NCI-H1048 (cell line): Measurements from ENCODE around the gene FARSB.
"Not testable (repeated sequence)": the region's sequence is repeated elsewhere in the genome, so short reads cannot be mapped to it uniquely, and the experiment has no call there.

Source experiments
- DNase-seq: peaks from one replicate; lab custom pipeline; 2025; lab: John Stamatoyannopoulos, UW

The FARSB gene

DNA sequence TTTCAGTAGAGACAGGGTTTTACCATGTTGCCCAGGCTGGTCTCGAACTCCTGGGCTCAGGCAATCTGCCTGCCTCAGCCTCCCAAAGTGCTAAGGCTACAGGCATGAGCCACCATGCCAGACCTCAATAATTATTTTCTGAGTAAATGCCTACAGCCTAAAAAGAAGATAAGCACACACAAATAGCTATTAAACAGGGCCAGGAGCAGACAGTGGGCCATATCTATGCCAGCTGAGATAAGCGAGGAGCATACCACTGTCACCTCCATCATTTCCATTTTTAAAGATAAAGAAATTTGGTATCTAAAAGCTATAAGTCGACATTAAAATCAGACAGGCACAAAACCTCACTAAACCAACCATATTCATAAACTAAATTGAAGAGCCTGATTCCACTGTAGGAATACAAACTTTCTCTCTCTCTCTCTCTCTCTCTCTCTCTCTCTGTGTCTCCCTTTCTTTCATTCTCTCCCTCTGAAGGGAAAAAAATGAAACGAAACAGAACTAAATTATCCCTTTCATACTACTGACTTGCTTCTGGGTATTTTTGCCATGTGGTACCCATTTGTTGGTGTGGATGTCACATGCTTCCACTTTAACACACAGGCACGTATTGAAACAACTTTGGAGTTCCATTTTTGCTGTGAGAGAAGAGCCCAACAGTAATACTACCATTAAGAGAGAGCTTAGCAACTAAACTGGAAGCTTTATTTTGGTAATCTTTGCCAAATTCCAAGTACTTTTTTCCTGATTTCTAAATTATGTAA lies 51.0 kb downstream of the FARSB start:
- no peak for DNase-seq

DNA sequence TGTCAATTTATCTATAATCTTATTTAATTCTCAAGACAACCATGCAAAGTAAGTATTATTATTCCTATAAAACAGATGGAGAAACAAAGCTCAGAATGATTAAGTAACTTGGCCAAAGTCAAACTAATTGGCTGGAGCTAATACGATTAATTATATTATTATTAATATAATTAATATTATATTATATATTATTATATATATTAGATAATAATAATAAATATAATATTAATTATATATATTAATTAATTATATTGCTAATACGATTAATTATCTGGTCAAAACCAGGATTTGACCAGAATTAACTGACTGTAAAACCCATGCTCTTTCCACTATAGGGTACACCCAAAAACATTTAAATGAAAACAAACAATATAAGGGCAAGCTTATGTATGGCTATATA lies 52.4 kb downstream of the FARSB start:
- no peak for DNase-seq

DNA sequence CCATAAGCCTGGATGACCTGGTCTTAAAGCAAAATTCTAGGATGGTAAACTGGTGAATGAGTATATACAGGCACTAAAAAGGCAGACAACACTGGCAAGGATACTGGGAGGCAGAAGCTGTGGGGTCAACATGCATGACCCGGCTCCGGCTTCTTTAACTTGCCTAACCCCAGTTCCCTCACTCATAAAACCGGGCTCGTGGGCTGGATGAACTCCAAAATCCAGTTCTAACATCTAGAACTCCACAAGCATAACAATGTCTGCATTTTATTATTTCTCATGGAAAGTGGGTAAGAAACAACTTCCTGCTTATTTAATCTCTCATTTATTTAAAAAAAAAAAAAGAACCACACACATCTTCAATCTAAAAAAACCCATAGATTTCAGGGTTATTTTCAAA lies 57.3 kb downstream of the FARSB start:
- DNase-seq, result no peak

DNA sequence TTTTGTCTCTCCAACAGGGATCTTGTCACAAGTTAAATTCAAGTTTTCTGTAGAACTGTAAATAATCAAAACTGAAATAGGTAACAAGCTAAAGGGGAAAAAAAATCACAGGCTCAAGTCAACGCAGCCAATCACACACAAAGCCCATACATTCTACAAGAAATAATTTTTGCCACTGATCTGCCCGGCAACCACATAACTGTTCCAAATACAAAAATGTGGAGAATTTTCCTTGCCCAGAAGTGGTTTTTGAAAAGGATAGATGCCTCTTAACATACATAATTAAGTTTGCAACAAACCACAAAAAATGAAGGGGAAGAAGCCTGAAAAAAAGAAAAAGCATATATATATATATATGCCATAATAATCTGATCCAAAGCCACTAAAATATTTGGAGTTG lies 60.3 kb downstream of the FARSB start:
- no peak for DNase-seq

DNA sequence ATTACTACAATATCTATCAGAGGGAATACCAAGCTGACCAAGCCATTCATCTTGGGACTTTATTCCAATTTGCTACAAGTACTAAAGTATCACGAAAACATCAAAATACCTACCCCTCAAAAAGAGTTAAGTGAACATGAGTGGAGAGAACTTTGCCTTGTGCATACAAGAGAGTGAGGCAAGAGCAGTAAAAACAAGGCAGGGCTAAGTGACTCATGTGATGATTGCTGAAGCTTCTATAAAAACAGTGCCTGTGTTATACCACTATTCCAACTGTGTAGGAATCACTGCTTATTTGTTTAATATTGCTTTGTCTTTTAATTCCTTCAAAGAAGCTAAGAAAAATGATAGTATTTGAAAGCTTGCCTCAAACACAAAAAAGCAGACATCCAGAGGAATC lies 61.2 kb downstream of the FARSB start:
- DNase-seq, result no peak

DNA sequence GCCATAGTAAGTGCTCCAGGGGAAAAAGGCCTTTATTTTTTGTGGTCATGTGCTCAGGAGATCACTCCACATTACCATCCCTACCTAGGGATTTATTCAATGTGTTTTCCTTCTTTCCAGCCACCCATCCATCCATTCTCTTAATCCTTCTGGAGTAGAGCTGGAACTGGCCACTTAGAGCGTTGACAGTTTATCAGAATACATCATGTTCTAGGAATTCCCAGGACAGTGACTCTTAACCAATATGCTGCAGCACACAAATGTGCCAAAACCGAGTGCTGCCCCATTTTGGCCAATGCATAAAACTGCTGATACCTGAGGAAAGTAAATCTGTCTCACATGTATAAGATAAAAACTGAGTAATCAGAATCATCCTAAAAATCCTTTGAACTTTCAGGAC lies 63.7 kb downstream of the FARSB start:
- DNase-seq, result no peak

DNA sequence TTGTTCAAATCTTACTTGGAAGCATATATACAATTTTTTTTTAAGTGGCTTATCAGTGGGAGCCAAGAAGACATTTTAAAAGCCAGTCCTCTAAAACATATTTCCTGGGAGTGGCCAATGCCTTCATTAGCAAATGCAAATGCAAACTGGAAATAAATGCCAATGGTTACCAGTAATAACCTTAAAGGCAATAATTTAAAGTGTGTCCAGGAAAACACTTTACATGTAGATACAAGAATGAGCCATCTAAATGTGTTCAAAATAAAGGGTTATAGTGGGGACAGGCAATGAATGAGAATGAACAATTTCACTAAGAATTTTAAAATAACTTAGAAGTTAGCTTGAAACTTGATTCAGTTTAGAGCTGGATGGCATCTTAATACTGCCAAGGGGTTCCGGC lies 64.2 kb downstream of the FARSB start:
- no peak for DNase-seq

DNA sequence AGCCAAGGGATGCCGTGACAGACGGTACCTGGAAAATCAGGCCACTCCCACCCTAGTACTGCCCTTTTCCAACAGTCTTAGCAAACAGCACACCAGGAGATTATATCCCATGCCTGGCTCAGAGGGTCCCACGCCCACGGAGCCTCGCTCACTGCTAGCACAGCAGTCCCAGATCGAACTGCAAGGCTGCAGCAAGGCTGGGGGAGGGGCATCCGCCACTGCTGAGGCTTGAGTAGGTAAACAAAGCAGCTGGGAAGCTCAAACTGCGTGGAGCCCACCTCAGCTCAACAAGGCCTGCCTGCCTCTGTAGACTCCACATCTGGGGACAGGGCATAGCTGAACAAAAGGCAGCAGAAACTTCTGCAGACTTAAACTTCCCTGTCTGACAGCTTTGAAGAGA lies 71.3 kb downstream of the FARSB start:
- not testable (repeated sequence) for DNase-seq

DNA sequence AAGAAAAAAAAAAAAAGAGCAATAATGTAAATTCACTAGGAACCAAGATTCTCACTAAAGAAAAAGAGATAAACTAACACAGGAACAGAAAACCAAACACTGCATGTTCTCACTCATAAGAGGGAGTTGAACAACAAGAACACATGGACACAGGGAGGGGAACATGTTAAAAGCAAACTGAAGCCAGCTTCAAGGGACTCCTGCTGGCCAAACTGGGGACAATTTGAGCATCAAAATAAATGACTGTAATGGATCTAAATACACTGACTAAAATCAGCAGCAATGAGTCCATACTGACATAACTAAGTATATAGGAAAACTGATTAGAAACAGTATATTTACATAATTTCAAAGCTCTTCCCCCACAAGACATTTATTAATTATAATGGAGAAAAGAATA lies 73.0 kb downstream of the FARSB start:
- no peak for DNase-seq

DNA sequence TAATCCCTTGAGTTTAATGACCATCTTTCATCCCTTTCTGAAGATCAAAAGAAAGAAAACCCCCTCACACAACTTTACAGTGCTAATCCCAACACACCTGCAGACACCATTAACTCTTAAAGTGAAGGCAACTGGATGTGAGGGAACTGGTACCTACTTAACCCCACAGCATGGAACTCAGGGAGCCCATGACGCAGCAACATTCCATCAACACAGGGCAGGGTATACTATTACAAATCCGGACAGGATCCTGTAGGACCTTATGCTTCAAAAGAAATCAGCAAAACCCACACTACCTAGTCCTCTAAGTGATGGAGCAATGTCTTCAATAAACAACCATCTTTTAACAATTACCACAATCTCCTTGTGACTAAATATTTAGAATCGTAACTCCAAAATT lies 78.6 kb downstream of the FARSB start:
- no peak for DNase-seq

DNA sequence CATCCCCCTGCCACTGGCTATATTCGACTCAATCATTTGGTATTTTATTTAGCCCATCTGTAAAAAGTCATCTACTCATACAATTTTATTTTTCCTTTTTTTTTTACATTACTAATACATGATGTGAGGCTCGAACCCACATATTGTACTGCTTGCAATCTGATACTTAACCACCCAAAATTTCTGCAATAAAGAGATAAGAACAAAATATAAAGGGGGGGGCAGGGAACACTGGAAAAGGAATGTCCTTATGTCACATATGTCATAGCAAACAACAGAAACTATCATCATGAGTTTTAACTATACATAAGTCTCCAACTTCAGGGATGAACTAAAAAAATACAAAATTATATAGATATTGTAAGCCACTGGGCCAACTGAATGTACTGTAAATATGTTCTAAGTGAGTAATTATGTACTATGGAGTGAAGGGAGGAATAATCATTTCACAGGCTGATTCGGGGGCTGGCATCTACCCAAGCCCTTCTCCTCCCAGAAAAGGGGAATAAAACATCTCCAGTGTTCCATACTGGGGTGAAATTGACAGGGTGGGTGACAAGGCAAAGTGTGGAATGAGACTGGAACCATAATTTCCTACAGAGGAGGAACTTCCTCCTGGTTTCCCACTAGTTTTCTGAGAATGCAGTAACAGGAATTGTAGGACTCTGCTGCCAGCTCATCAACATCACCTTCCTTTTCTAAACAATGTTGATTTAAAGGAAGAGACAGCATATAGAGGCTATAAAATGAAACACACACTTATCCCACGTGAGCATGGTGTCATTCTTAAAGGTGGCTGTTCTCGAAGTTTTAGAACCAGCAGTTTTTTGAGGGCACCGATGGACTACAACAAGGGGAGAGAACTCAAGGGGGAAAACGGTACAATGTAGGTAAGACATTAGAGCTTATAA lies 79.5 kb downstream of the FARSB start:
- no peak for DNase-seq

DNA sequence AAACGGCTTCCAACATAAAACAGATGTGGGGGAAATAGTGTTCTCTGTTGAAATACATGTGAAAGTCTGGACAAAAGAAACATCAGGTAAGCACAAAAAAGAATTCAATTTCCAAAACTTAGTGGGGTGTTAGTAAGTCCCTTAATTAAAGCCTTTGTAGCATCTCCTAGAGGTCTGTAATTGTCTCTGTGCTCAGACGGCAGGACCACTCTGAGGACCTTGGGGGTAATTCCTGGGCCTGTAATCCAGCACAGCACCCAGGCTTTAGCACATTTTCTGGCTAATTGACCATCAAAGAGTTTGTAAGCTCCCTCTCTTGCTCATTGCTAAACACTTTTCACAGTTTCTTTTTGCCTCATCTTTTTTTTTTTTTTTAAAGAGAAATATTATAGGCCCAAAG lies 80.3 kb downstream of the FARSB start:
- DNase-seq, result no peak

DNA sequence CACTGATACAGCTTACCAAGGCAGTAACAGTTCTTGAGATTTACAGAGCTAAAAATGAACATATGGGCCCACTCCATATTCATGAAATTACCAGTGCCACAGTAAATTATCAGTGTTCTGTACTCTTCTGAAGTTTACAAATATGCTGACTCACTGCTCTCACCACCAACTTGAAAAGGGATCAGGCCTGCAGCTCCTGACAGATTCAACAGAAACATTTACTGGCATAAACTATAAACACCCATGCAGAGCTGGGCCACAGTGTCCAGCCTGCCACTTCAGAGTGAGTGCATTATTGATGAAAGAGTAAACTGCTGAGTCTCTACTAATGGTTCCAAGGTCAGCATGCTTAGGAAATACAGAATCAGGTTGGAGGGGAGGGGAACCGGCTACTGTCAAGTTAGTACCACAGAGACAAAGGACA lies 83.1 kb downstream of the FARSB start:
- no peak for DNase-seq

DNA sequence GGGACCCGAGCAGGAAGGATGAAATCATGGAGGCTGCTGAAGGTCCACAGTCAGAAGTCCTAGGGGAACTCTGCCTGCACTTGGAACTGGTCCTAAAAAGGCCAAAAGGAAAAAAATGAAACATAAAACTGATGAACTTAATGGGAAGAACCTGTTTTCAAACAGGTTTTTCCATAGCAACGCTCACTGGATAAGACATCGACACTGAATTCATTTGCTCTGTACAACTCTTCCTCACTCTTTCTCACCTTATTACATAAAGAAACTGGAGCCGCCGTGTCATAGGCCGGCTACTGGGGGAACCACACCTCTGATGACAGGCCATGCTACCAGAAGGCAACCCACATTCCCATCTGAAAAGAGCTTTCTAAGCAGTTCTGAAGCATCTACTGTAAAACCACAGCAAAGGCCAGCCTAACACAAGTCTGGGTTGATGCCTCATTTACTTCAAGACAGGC lies 83.6 kb downstream of the FARSB start:
- peak; percentile 8 for DNase-seq

DNA sequence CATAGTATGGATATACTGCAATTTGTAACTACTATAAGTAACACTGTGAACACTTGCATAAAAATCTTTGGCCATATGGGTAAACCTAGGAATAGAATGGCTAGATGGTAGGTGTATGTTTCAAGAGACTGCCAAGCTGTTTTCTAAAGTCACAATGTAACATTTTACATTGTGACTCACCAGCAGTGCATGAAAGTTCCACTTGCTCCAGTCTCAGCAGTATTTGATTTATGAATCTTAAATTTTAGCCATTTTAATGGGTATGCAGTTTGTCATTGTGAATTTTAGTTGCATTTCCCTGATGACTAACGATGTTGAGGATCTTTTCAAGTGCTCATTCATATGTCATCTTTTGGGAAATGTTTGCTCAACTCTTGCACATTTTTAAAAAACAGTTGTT lies 86.1 kb downstream of the FARSB start:
- no peak for DNase-seq

DNA sequence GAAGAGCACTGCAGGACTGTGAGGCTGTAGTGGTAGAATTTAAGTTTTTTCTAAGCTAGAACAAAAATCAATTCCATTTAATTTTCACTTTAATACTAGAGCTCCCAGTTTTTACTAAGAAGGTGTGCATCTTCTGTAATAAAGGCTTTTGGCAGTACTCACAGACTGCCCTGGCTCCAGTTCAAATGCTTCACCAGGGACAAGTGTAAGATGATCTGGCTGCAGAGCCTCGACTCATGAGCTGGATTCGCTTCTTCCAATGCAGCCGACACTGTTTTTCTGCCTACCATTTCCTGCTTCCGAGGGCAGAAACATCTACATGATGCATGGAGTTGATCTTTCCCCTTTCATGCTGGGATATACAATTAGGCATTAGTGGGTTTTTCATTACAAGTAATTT lies 87.0 kb downstream of the FARSB start:
- no peak for DNase-seq

DNA sequence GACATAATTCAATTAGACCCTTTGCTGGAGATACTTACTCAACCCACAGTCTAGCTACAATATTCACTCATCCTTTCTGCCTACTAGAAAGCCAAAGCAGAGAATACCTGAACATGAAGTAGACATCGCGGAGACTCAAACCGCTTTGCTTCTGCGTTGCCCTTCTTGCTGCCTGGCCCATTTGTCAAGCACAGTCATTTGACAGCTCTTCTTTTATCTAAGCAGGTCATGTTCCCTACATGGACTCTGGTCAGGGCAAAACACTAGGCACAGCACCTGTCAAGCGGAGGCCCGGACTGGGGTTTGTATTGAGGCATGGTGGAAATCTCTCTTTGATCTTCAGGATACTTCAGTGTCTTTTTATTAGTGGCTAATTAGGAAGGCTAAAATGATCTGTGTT lies 89.7 kb downstream of the FARSB start:
- DNase-seq, result no peak

DNA sequence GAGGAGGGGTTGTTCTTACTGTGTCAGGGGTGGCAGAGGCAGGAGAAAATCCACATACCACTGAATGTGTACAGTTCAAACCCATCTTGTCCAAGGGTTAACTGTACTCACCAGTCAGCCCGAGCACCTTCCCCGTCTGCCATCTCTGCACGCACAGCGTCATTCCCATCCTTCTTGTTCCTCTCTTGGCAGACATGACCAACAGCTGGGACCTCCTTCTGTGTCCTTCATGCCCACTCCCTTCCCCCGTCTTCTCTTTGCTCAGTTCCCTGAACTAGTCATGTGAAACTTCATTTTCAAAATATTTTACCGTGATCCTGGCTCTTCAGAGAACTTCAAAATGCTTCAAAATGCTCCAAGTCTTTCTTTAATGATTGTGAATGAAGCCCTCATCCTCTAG lies 92.0 kb downstream of the FARSB start:
- DNase-seq, result no peak

DNA sequence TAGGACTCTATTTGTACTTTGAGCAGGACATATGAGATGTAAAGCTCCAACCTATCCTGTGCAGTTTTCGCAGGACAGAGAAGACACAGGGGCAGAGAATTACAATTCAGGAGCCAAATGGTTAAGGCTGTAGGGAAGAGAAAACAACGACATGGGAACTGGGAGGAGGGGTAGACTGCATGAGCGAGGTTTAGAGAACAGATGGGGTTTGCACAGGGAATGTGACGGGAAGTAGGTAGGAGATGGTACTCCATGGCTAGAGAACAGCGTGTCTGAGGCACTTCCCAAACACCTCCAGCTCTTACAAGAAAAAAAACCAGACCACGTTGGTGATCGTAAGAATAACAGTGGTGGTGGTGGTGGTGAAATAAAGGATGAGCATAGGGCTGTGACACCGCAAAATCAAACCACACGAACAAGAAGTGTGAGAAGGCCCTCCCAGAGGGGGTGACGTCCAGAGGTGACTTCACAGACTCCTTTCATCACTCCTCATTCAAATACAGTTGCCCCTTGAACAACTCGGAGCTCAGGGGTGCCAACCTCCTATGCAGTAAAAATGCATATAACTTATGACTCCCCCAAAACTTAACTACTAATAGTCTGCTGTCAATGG lies 92.7 kb downstream of the FARSB start:
- DNase-seq, result no peak

DNA sequence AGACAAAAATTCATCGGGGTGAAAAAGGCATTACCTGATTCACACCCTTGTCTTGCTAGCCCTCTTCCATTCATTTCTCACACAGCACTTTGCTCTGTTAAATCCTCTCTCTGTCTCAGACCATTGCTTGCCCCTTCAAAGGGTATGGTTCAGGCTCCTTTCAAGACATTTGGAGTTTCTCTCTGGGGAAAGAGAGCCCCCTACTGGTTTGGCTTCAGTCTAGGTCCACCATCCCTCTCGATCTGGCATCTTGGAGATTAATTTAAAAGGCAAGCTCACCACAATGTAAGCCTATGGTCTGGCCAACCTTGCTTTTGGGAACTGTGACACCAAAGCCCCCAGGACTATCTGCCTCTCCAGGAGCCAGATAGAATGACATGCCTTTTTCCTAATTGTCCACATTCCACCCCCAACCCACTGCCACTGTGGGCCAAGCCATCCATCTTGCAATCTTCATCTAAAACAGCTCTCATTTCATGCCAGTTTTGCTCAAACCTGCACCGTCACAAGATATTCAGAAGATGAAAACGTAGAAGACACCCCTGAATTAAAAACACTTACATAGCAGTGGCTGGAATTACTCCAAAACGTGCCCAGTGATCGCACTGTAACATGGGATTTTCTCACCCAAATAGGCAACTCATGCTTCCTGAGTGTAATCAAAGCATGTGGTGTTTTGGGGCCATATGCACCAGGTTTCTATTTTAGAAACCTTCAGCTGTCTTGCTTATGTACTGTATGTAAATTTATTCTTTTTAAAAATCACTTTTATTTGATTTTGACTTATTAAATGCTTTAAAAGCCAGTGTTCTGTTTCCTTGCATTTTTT lies 93.9 kb downstream of the FARSB start:
- no peak for DNase-seq

DNA sequence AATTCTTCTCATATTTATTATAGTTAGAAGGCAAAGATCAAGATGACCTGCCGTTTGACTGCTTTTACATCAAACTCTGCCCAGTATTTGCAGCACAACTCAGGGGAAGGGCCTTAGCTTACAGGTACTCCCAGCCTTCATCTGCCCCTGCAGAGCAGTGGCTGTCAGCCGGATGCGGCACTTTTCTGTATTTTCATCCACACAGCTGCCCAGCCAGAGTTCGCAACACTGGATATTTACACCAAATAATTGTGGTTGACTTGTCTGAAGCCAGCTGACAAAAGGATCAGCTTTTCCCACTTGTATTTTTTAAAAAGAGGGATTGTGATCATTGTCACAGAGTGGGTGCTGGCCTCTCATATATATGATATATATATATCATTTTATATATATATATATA lies 94.7 kb downstream of the FARSB start:
- no peak for DNase-seq

DNA sequence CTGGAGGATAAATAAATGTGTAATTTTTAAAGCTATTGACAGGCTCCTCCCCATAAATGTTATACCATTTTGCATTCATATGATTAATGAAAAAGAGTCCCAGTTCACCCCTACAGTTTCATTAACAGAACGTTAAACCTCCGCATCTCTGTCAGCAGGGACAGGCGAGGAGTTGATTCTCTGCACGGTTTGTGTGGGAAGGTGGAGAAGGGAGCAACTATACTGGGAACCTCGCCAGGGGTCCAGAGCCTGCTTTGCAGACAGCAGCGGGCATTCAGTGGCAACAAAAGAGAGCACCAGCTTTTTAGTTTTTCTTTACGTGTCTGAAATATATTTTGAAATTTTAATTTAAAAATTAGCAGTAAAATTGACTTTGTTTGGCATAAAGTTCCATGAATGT lies 101.4 kb downstream of the FARSB start:
- no peak for DNase-seq
